ENCODE data around the gene EEPD1.

DNA sequence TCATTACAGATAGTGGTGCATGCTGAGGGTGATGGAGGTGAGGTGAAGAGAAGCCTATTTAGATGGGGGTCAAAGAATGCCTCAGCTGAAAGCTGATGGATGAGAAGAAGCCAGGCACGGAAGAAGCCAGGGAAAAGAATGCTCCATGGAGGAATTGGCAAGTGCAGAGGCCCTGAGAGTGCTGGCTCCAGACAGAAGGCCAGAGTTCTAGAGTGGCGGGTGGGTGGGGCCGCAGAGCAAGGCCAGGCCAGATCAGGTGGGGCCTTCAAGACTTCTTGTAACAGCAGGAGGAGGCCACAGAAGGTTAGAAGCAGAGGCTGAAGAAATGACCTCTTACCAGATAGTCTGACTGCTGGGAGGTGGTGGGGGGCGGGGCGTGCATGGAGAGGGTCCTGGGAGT, 7.3 kb downstream of the EEPD1 start:
- TF ChIP-seq EZH2 (IDR thresholded peaks at IDR 0.05) (no peak), POLR2AphosphoS5 (IDR thresholded peaks at IDR 0.05; ENCODE audit: borderline replicate concordance, low read depth, low read length) (no peak), FOXP2 (optimal IDR thresholded peaks at IDR 0.05; ENCODE audit: control extremely low read depth, extremely low read length, insufficient read depth) (no peak)

All from SK-N-MC (cell line).